HG03135 (cell line): ENCODE measurements around the gene CCR5.
"Not testable (repeated sequence)": the region's sequence is repeated elsewhere in the genome, so short reads cannot be mapped to it uniquely, and the experiment has no call there.

ENCODE experiments used
- ATAC-seq: cut with Tn5 transposase; IDR thresholded peaks from one replicate; pipeline ENCODE4 v1.9.1; 2021; ENCODE audit warnings: mild to moderate bottlenecking, moderate library complexity; ENCODE audit not compliant: unreplicated experiment

Gene CCR5

DNA sequence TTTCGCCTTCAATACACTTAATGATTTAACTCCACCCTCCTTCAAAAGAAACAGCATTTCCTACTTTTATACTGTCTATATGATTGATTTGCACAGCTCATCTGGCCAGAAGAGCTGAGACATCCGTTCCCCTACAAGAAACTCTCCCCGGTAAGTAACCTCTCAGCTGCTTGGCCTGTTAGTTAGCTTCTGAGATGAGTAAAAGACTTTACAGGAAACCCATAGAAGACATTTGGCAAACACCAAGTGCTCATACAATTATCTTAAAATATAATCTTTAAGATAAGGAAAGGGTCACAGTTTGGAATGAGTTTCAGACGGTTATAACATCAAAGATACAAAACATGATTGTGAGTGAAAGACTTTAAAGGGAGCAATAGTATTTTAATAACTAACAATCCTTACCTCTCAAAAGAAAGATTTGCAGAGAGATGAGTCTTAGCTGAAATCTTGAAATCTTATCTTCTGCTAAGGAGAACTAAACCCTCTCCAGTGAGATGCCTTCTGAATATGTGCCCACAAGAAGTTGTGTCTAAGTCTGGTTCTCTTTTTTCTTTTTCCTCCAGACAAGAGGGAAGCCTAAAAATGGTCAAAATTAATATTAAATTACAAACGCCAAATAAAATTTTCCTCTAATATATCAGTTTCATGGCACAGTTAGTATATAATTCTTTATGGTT, at the start of gene CCR5:
Gene CCR5, plus strand, starts transcription at position 108 of the 680 bp plus-strand sequence. CDS start 1,957 bp downstream, outside the sequence.
- ATAC-seq = no peak

DNA sequence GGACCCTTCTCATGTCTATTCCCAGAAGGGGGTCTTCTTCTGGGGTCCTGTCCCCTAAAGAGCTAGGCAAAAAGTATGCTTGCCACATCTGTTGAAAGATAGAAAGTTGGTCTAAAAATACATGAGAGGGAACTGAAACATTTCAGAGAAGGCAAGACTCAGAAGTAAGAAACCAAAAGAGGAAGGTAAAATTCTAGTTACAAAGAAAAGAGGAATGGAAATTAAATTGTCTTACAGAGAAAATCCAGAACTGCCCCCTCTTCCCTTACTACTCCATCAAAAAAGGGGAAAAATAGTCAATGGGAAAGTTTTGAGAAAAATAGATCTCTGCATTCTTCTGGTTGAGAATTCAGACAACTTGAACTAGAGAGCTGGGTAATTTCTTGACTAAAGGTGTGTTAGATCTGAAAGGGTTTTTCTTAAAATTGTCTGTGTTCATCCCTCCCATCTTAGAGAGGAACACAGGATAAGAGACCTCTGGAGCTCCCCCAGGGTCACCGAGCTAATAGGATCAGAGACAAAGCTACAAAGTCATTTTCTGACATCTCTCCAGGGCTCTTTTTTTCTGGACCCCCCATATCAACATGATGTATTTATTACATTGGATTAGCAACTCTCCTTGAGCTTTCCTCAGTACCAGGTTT, 49.2 kb upstream of the CCR5 start:
- ATAC-seq = no peak

DNA sequence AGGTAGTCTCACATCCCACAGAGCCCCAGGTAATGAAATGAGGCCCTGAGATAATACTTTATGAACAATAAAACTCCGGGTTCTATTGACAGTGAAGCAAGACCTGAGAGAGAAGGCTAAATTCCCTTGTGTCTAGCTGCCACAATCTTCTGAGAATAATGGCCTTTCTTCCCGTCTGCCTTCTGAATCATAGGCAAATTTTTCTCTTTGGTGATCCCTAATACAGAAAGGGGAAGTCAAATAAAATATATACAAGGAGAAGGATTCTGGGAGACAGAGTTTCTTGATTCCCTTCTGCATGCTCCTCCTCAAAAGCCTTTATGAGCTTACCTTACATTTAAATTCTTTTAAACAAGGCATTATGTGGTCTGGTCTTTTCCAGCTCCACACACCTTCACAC, 46.7 kb upstream of the CCR5 start:
- no peak for ATAC-seq

DNA sequence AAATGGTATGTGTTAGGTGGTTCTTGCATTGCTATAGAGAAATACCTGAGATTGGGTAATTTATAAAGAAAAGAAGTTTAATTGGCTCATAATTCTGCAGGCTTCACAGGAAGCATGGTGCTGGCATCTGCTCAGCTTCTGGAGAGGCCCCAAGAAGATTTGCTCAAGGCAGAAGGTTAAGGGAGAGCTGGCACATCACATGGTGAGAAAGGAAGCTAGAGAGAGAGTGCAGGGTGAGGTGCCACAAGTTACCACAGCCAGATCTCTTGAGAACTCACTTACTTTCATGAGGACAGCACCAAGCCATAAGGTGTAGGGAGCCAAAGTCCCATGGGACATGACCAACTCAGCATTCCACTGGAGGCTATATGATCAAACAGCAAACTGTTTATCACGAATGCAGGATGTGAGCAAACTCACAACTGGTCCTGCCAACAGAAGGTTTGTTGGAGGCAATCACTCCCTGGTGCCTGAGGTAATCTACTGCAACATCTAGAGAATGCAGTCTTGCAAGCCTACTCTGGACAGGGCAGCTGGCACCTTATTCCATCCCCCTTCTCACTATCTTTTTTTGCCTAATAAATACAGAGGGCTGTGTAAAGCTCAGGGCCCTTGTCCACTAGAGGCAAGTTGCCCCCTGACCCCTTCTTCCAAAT, 45.0 kb upstream of the CCR5 start:
- ATAC-seq = no peak

- not testable (repeated sequence) for ATAC-seq
Observed at GRCh38 chr3:46330676-46331075, 40.1 kb upstream of the CCR5 start.

- ATAC-seq = no peak
Observed at GRCh38 chr3:46334741-46335478, 35.8 kb upstream of the CCR5 start.

- ATAC-seq = no peak
Observed at GRCh38 chr3:46335541-46335940, 35.2 kb upstream of the CCR5 start.

- ATAC-seq = no peak
Observed at GRCh38 chr3:46337911-46338310, 32.8 kb upstream of the CCR5 start.

- no peak for ATAC-seq
Observed at GRCh38 chr3:46338840-46339239, 31.9 kb upstream of the CCR5 start.

GRCh38 chr3:46344476-46344875, 26.3 kb upstream of the CCR5 start:
- ATAC-seq = no peak

DNA sequence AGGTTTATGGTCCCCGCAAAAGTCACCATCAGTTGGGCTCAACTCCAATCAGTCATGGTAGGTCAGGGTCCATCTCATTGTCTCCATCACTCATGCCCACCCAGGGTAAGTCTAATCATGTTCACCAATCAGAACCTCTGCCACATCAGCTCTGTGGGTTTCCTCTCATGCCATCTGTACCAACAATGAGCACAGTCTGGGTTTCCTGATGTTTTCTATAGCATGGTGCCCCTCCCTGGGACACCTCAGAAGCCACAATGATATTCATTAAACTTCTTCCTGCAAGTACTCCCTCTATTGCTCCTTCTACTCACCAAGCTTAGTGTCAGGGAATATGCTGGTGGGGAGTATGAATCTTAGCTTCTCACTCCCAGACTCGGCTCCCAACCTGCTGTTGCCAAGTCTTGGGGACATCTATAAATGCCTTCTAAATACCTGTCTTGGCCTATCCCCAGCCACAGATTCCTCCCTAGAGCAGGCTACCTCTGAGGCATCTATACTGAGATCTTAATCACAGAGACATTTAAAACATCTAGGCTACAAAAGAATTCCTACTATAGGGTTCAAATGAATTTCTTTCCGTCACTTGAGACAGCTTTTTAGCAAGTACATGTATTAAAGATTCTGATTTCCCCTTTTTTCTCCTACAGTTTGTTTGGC, 21.8 kb upstream of the CCR5 start:
- ATAC-seq = no peak

GRCh38 chr3:46349484-46350261, 21.1 kb upstream of the CCR5 start:
- ATAC-seq = no peak

- no peak for ATAC-seq
Observed at GRCh38 chr3:46350262-46350565, 20.5 kb upstream of the CCR5 start.

DNA sequence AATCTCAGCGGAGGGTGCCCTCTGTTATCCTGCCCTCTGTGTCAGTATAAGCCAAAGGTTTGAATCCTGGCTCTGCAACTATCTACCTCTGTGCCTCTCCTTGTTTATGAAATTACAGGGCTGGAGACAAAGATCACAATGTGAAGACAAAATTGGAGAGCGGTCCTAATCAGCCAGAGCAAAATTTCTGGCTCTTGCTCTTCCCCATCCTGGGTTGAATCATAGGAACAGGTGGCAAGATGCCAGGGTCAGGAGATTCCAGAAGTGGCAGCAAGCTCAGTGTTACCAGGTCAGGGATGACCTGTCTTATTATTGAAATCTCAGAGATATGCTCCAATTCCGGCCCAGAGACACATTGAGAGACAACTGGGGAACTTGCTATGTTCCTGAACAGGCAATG, 19.1 kb upstream of the CCR5 start:
- no peak for ATAC-seq

GRCh38 chr3:46353090-46353489, 17.7 kb upstream of the CCR5 start:
- no peak for ATAC-seq

GRCh38 chr3:46353647-46354410, 16.9 kb upstream of the CCR5 start, which contains the start of gene CCR2:
Gene CCR2, plus strand, starts transcription at chr3:46354111. Its CDS starts 3,417 bp downstream, at chr3:46357528.
- ATAC-seq = no peak

- ATAC-seq = no peak
Observed at GRCh38 chr3:46354478-46354877, 16.3 kb upstream of the CCR5 start.

GRCh38 chr3:46354984-46355383, 15.8 kb upstream of the CCR5 start:
- no peak for ATAC-seq

GRCh38 chr3:46356276-46356675, 14.5 kb upstream of the CCR5 start:
- no peak for ATAC-seq

DNA sequence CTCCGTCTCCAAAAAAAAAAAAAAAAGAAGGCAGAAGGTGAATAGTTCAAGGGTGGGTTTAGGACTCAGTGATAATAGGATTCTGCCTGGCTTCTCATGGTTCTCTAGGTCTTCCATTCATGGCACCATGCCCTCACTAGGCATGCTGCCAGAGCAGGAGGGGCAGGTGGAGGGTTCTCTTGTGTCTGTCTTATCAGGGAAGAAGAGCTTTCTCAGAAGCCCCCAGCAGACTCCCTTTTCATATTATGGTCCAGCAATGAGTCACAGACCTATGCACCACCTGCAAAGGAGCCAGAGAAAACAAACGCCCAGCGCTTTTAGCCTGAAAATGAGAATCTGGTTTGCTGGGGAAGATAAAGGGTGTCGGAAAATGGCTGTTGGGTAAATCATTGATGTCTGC, 13.8 kb upstream of the CCR5 start:
- ATAC-seq = no peak
